ENCODE results near the gene PLS1.

GRCh38 chr3:142577696-142578328, 18.4 kb upstream of the PLS1 start:
- no peak for TF ChIP-seq CTCF (conservative IDR thresholded peaks at IDR 0.05; ENCODE audit: low read depth, low read length)
- TF ChIP-seq EZH2 (IDR thresholded peaks at IDR 0.05; ENCODE audit: low read length, unreplicated experiment), result no peak
- no peak for TF ChIP-seq EZH2phosphoT487 (IDR thresholded peaks at IDR 0.05; ENCODE audit: borderline replicate concordance, low read length)
